ENCODE data around the gene ATP1B3. TPM values are rescaled to one million over a fixed set of nuclear protein-coding genes. Genes with fewer than 3 reads are reported as not detected.
"Not testable (repeated sequence)": the region's sequence is repeated elsewhere in the genome, so short reads cannot be mapped to it uniquely, and the experiment has no call there.

ATP1B3 gene
- total and polyA plus RNA-seq, 12 donors = 21.7 to 118 (median 39.5) TPM

GRCh38 chr3:141915766-141916165, 39.3 kb downstream of the ATP1B3 start:
- intact Hi-C loops (cut with DNase I) = loop anchor here in 6 of 10 donors (10.0 kb wide), 4 partner anchors 171 to 341 kb away; partner anchors contain the start of gene RNF7 (in 3 of the 6)
- H3K4me3 ChIP-seq = no peak overlapping the region
- DNase-seq (no peak), ATAC-seq (no peak)
- H3K9me3 ChIP-seq = no peaks in the 10 kb centered on the region
- TF ChIP-seq CTCF (IDR thresholded peaks at IDR 0.05) = no peak
- no peaks in the 10 kb centered on the region for H3K4me1 ChIP-seq
- H3K27ac ChIP-seq = no peak overlapping the region
- no peaks in the 10 kb centered on the region for H3K27me3 ChIP-seq
- peaks cover 0 to 95% (median 6%) of the 10 kb centered on the region in 9 donors for H3K36me3 ChIP-seq
- 89 to 94% methylated on average over 2 of the region's 2 CpGs for WGBS, 2 donors

GRCh38 chr3:141920701-141921100, 44.3 kb downstream of the ATP1B3 start:
- ATAC-seq (no peak), DNase-seq (no peak)
- intact Hi-C loops (cut with DNase I) = no loop called here
- Histone ChIP-seq H3K4me3 (no peak overlapping the region), H3K27ac (no peak overlapping the region), H3K4me1 (no peaks in the 10 kb centered on the region), H3K27me3 (no peaks in the 10 kb centered on the region), H3K9me3 (no peaks in the 10 kb centered on the region), H3K36me3 (peaks cover 0 to 97% (median 4%) of the 10 kb centered on the region in 9 donors)
- TF ChIP-seq CTCF (IDR thresholded peaks at IDR 0.05) = no peak
- WGBS, 2 donors = 89 to 94% methylated on average over 4 of the region's 4 CpGs

- peaks cover 0 to 97% (median 4%) of the 10 kb centered on the region in 9 donors for H3K36me3 ChIP-seq
Observed at GRCh38 chr3:141921316-141921715, 44.9 kb downstream of the ATP1B3 start.

GRCh38 chr3:141925677-141926076, 49.2 kb downstream of the ATP1B3 start:
- not testable (repeated sequence) for H3K4me1 ChIP-seq, H3K4me3 ChIP-seq, H3K27ac ChIP-seq, H3K9me3 ChIP-seq, ATAC-seq, H3K27me3 ChIP-seq, DNase-seq
- peaks cover 0 to 80% (median 4%) of the 10 kb centered on the region in 9 donors for H3K36me3 ChIP-seq
- WGBS, 2 donors = 93 to 94% methylated on average over 5 of the region's 5 CpGs
- intact Hi-C loops (cut with DNase I) = loop anchor here in 1 of 10 donors (2.0 kb wide), 1 partner anchor 77 kb away; no protein-coding TSS in a partner anchor

More at GRCh38 chr3:141921316-141921715, 44.9 kb downstream of the ATP1B3 start:
- H3K4me1 ChIP-seq = no peaks in the 10 kb centered on the region
- H3K27ac ChIP-seq = no peak overlapping the region
- TF ChIP-seq CTCF (IDR thresholded peaks at IDR 0.05) = no peak
- no peak overlapping the region for H3K4me3 ChIP-seq
- ATAC-seq = no peak
- no peaks in the 10 kb centered on the region for H3K27me3 ChIP-seq
- 86 to 89% methylated on average over 2 of the region's 2 CpGs for WGBS, 2 donors
- no peak for DNase-seq
- no peaks in the 10 kb centered on the region for H3K9me3 ChIP-seq
- intact Hi-C loops (cut with DNase I) = no loop called here

GRCh38 chr3:141926929-141927328, 50.5 kb downstream of the ATP1B3 start:
- Histone ChIP-seq H3K27ac (no peak overlapping the region), H3K27me3 (no peaks in the 10 kb centered on the region), H3K4me1 (no peaks in the 10 kb centered on the region), H3K9me3 (no peaks in the 10 kb centered on the region), H3K36me3 (peaks cover 0 to 67% (median 0%) of the 10 kb centered on the region in 9 donors), H3K4me3 (no peak overlapping the region)
- TF ChIP-seq CTCF (IDR thresholded peaks at IDR 0.05) = no peak
- intact Hi-C loops (cut with DNase I) = loop anchor here in 1 of 10 donors (2.0 kb wide), 1 partner anchor 78 kb away; no protein-coding TSS in a partner anchor
- ATAC-seq (peak in 2 of 8 donors; percentile 17 to 40), DNase-seq (no peak)
- 77 to 81% methylated on average over 9 of the region's 9 CpGs for WGBS, 2 donors

Measured in heart right ventricle (tissue), 16 donors.